SU-DHL-6 (cell line): ENCODE results near the gene SSR4.

ENCODE experiments used
- H2AFZ ChIP-seq: fragments of 200-600 bp; sonication (generic); 2 replicates; pipeline ENCODE4 v1.6.1; 2014; ENCODE audit warnings: low read depth, mild to moderate bottlenecking, moderate library complexity, mixed read lengths, antibody characterized with exemption, low read length; ENCODE audit not compliant: severe bottlenecking
- H3F3A ChIP-seq: fragments of 200-600 bp; shearing (Covaris generic); 2 replicates; pipeline ENCODE4 v1.6.0; 2016; ENCODE audit warnings: antibody characterized with exemption, mild to moderate bottlenecking; ENCODE audit not compliant: insufficient read depth
- H3K27ac ChIP-seq: fragments of 200-600 bp; sonication (generic); 2 replicates; pipeline ENCODE4 v1.5.1; 2016; ENCODE audit warnings: low read depth, mild to moderate bottlenecking, low read length, moderate library complexity, mixed read lengths
- H3K27me3 ChIP-seq: fragments of 200-600 bp; sonication (generic), shearing (Covaris generic); 2 replicates; pipeline ENCODE4 v1.6.0; 2014; ENCODE audit warnings: mild to moderate bottlenecking, low read length
- H3K36me3 ChIP-seq: fragments of 200-600 bp; sonication (generic); 2 replicates; pipeline ENCODE4 v1.6.1; 2014; ENCODE audit warnings: mild to moderate bottlenecking, low read length, mixed read lengths
- H3K4me2 ChIP-seq: fragments of 300-600, 200-600 bp; shearing (Covaris generic), sonication (generic); 2 replicates; pipeline ENCODE4 v1.6.0; 2014; ENCODE audit warnings: low read length, low read depth, mild to moderate bottlenecking; ENCODE audit not compliant: poor library complexity, severe bottlenecking
- H3K4me3 ChIP-seq: fragments of 200-600 bp; sonication (generic); 2 replicates; pipeline ENCODE4 v1.5.1; 2014; ENCODE audit warnings: antibody characterized with exemption, low read length, mild to moderate bottlenecking, mixed read lengths; ENCODE audit not compliant: insufficient read depth, poor library complexity, severe bottlenecking
- H3K79me2 ChIP-seq: fragments of 200-600 bp; sonication (generic); 2 replicates; pipeline ENCODE4 v1.6.1; 2014; ENCODE audit warnings: mild to moderate bottlenecking, low read length, moderate library complexity; ENCODE audit not compliant: insufficient read depth
- H3K9ac ChIP-seq: fragments of 200-600 bp; sonication (generic); 2 replicates; pipeline ENCODE4 v1.7.0; 2014; ENCODE audit warnings: mild to moderate bottlenecking, low read length
- H3K9me2 ChIP-seq: fragments of 200-600 bp; sonication (generic); replicated peaks from 2 replicates; pipeline ENCODE4 v1.6.1; 2014; ENCODE audit warnings: low read length; ENCODE audit not compliant: insufficient read depth
- H3K9me3 ChIP-seq: fragments of 200-600 bp; sonication (generic); 2 replicates; pipeline ENCODE4 v1.6.1; 2014; ENCODE audit warnings: low read length, mixed read lengths; ENCODE audit not compliant: insufficient read depth
- H4K20me1 ChIP-seq: fragments of 200-600 bp; sonication (generic); 2 replicates; pipeline ENCODE4 v1.6.1; 2014; ENCODE audit warnings: low read depth, mild to moderate bottlenecking, antibody characterized with exemption, low read length, moderate library complexity, mixed read lengths
- CTCF ChIP-seq: fragments of 200-600 bp; sonication (generic); IDR thresholded peaks from one replicate; pipeline ENCODE4 v1.5.1; 2017; ENCODE audit warnings: antibody characterized with exemption, mild to moderate bottlenecking, low read length, moderate library complexity; ENCODE audit not compliant: insufficient read depth, poor library complexity, severe bottlenecking
- EZH2phosphoT487 ChIP-seq: fragments of 200-600 bp; sonication (generic), shearing (Covaris generic); conservative IDR thresholded peaks from 2 replicates; pipeline ENCODE4 v1.6.1; 2018; ENCODE audit warnings: mild to moderate bottlenecking, antibody characterized with exemption, low read length, moderate library complexity, mixed read lengths

The SSR4 gene

DNA sequence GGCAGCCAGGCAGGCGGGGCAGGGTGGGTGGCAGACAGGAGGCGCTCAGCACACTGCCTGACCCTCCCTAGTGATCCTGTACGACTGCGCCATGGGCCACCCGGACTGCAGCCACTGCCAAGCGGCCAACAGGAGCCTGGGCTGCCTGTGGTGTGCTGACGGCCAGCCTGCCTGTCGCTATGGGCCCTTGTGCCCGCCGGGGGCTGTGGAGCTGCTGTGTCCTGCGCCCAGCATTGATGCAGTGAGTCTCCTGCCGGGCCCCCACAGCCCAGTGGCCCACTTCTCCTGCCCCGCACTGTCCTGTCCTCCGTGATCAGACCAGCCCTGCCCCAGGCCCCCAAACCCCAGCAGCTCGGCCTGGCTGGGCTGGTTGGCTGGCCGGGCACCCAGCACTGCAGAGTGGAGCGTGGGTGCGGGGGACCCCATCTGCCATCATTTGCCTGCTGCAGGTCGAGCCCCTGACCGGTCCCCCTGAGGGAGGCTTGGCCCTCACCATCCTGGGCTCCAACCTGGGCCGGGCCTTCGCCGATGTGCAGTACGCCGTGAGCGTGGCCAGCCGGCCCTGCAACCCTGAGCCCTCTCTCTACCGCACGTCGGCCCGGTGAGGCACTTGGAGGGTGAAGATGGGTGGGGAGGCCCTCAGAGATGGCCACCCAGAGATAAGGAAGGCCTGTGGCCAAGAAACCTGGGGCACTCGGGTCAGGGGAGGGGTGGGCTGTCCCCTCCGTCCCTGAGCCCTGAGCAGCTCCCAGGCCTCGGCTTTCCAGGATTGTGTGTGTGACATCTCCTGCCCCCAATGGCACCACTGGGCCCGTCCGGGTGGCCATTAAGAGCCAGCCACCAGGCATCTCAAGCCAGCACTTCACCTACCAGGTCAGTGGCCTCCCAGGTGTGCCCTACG is 22.8 kb upstream of the SSR4 start:
- H3K9me2 ChIP-seq: no peaks in the 10 kb centered on the region
- no peak for TF ChIP-seq EZH2phosphoT487
- no peak for TF ChIP-seq CTCF
- H3K4me3 ChIP-seq: no peak overlapping the region
- H3F3A ChIP-seq: no peaks in the 10 kb centered on the region
- no peak overlapping the region for H3K27ac ChIP-seq
- no peaks in the 10 kb centered on the region for H3K9me3 ChIP-seq
- no peaks in the 10 kb centered on the region for H3K79me2 ChIP-seq
- H3K4me2 ChIP-seq: no peak overlapping the region
- H2AFZ ChIP-seq: no peak overlapping the region
- no peak overlapping the region for H3K9ac ChIP-seq
- H4K20me1 ChIP-seq: no peaks in the 10 kb centered on the region
- no peaks in the 10 kb centered on the region for H3K27me3 ChIP-seq
- no peaks in the 10 kb centered on the region for H3K36me3 ChIP-seq

DNA sequence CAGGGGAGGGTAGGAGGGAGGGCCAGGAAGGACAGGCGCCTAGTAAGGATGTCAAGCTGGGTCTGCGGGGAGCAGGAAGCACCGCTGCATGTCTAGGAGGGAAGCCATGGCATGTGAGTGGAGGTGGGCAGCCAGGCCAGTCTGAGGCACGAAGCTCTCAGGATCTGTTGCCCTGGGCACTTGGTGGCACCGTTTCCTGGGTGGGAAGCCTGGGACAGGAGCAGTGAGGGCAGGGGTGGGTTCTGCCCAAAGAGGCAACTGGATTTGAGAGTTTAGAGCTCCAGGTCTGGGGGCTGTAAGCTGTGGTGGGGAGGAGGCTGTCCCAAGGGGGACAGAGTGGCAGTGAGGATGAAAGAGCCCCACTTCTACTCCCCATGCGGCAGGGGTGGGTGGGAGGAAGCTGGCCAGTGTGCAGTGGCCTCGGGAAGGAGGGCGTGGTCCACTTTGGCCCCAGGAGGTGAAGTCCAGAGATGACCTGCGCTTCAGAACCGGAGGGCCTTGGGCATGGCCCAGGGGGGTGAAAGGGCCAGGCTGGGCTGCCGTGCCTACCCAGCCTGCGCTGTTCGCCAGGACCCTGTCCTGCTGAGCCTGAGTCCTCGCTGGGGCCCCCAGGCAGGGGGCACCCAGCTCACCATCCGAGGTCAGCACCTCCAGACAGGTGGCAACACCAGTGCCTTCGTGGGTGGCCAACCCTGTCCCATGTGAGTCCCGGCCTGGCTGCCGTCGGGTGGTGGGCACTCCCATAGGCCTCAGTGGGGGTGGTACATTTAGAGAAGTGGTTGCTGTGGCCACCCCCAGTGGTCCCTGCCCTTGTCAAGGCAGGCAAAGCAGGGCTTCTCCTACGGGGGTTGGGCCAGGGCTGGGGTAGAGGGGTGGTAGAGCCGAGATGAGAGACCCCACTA is 21.9 kb upstream of the SSR4 start:
- Histone ChIP-seq H3K36me3 (no peaks in the 10 kb centered on the region), H4K20me1 (no peaks in the 10 kb centered on the region), H3K4me3 (no peak overlapping the region), H3K9me2 (no peaks in the 10 kb centered on the region), H3K4me2 (no peak overlapping the region), H2AFZ (no peak overlapping the region), H3K27me3 (no peaks in the 10 kb centered on the region), H3K9ac (no peak overlapping the region), H3F3A (no peaks in the 10 kb centered on the region), H3K9me3 (no peaks in the 10 kb centered on the region), H3K27ac (no peak overlapping the region), H3K79me2 (no peaks in the 10 kb centered on the region)
- TF ChIP-seq EZH2phosphoT487: no peak

DNA sequence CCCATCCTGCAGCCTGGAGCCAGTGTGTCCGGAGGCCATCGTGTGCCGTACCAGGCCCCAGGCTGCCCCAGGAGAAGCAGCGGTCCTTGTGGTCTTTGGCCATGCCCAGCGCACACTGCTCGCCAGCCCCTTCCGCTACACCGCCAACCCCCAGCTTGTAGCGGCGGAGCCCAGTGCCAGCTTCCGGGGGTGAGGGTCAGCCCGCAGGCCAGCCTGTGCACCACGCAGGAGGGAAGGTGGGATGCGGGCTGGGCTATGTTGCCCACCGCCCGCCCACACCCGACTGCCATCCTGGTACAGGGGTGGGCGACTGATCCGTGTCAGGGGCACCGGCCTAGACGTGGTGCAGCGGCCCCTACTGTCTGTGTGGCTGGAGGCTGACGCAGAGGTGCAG is 21.3 kb upstream of the SSR4 start:
- H3F3A ChIP-seq: no peaks in the 10 kb centered on the region
- no peaks in the 10 kb centered on the region for H4K20me1 ChIP-seq
- no peak for TF ChIP-seq CTCF
- no peak for TF ChIP-seq EZH2phosphoT487
- H3K27ac ChIP-seq: no peak overlapping the region
- H3K27me3 ChIP-seq: no peaks in the 10 kb centered on the region
- no peak overlapping the region for H2AFZ ChIP-seq
- H3K9me3 ChIP-seq: no peaks in the 10 kb centered on the region
- H3K9ac ChIP-seq: no peak overlapping the region
- H3K4me2 ChIP-seq: no peak overlapping the region
- no peaks in the 10 kb centered on the region for H3K79me2 ChIP-seq
- H3K36me3 ChIP-seq: no peaks in the 10 kb centered on the region
- no peaks in the 10 kb centered on the region for H3K9me2 ChIP-seq
- H3K4me3 ChIP-seq: no peak overlapping the region
